GM12865 (cell line): Measurements from ENCODE around the gene TLE3.

Experiments
- DNase-seq: peaks from one replicate; pipeline ENCODE4 v3.0.0; 2010; ENCODE audit warnings: low read depth
- H3K4me3 ChIP-seq: 2 replicates; pipeline ENCODE4 v1.5.1; 2011; ENCODE audit warnings: mild to moderate bottlenecking, low read depth, low read length, control low read depth
- CTCF ChIP-seq: IDR thresholded peaks from 2 replicates; pipeline ENCODE4 v1.5.1; 2011; ENCODE audit warnings: low read length, control low read depth, low read depth, inconsistent platforms; ENCODE audit not compliant: insufficient read depth; ENCODE audit errors: missing control alignments

Gene TLE3

GRCh38 chr15:70078578-70079417 is 18.9 kb downstream of the TLE3 start:
- no peak for DNase-seq
- H3K4me3 ChIP-seq, result no peak overlapping the region
- TF ChIP-seq CTCF, result no peak

DNA sequence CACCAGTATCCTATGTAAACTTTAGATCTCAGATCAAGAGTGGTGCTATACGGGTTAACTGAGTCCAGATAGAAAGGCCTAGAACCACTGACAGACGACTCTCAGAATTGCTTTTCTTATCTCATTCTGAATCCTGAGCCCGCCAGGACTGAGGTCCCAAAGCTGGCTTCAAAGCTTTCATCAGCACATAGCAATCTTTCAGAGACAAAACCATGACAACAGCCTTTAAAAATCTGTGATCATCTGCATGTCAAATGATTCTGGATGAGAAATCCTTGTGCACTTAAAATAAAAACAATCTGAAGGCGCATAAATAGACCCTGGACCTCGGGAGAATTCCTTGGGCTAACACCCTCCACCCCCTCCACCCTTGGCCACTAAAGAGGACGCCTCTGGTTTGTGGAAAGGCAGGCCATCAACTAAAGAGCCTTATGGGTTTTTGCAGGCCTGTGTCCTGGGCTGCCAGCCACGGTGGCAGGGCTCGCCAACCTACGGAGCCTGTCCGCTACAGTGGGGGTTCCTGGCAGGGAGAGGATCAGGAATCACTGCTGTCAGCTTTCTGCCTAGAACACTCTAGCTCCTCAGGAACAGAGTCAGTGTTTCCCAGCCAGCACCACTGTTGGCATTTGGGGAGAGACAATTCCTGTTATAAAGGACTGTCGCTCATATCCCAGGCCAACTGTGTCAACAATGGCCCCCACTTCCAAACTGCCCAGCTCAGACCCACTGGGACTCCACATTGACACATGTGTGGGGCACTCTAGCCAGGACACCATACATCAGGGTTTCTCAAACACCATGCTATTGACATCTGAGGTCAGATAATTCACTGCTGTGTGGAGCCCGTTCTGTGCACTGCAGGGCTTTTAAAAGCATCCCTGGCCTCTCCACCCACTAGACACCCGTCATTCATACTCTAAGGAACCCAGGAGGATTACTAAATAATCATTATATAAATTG is 20.2 kb downstream of the TLE3 start:
- DNase-seq, result no peak
- TF ChIP-seq CTCF, result no peak
- H3K4me3 ChIP-seq, result no peak overlapping the region

DNA sequence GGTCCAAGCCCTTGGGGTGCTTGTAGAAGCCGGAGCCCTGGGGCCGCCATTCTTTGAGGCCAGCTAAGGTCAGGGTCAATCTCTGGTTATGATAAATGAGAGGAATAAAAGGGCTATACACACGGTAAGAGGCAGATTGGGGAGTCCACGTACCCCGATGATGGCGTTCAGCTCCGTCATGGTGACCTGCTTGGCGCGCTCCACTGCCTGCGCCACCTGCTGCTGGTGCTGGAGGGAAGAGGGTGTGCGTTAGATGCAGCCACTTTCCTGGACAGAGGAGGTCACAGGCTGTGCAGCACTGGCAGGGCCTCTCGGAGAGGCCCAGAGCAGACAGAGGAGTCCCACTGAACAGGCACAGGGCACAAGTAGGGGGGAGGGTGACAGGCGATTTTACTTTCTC is 23.3 kb downstream of the TLE3 start:
- TF ChIP-seq CTCF, result no peak
- no peak overlapping the region for H3K4me3 ChIP-seq
- no peak for DNase-seq

- peak; percentile 21 for DNase-seq
- TF ChIP-seq CTCF, result peak; percentile 11
These were observed 25.2 kb downstream of the TLE3 start for GRCh38 chr15:70072479-70072878.

GRCh38 chr15:70071799-70072198 is 25.9 kb downstream of the TLE3 start:
- TF ChIP-seq CTCF, result no peak
- H3K4me3 ChIP-seq, result no peak overlapping the region
- DNase-seq, result no peak

More at GRCh38 chr15:70072479-70072878, 25.2 kb downstream of the TLE3 start:
- no peak overlapping the region for H3K4me3 ChIP-seq

DNA sequence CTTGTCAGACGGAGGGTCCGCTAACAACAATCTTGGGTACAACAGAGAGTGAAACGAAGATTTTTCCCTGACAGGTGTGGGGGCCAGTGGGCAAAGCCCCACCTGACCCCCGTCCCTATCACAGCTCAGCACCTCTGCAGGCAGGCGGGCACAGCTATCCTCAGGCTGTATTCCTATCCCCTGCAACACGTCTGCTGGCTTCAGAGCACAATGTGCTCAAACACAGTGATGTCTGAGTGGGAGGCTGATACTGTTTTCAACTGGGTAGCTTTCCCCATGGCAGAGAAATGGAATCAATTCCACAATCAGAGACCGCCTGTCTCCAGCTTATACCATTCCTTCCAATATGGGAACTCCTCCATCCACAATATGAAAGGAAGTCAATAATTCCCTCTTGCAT is 28.0 kb downstream of the TLE3 start:
- DNase-seq, result no peak
- no peak for TF ChIP-seq CTCF
- no peak overlapping the region for H3K4me3 ChIP-seq
